HG03066 (cell line): ENCODE data around the gene ITGA7.

Experiments used
- ATAC-seq: cut with Tn5 transposase; IDR thresholded peaks from one replicate; pipeline ENCODE4 v1.9.1; 2021; ENCODE audit warnings: low read depth; ENCODE audit not compliant: unreplicated experiment

Gene ITGA7

GRCh38 chr12:55734595-55734994, 26.9 kb upstream of the ITGA7 start:
- ATAC-seq, result no peak

- ATAC-seq, result no peak
Observed at GRCh38 chr12:55733858-55734257, 26.2 kb upstream of the ITGA7 start.

- ATAC-seq, result no peak
Observed at GRCh38 chr12:55733021-55733555, 25.4 kb upstream of the ITGA7 start.

GRCh38 chr12:55732288-55732687, 24.6 kb upstream of the ITGA7 start:
- no peak for ATAC-seq

GRCh38 chr12:55729819-55730818, 22.4 kb upstream of the ITGA7 start:
- peak; percentile 40 for ATAC-seq

- peak; percentile 64 for ATAC-seq
Observed at GRCh38 chr12:55728939-55729818, 21.5 kb upstream of the ITGA7 start, which contains the start of gene CD63. CD63 (minus strand) TSS chr12:55729009; CDS start chr12:55728341, 668 bp downstream.

GRCh38 chr12:55728186-55728938, 20.7 kb upstream of the ITGA7 start:
- peak; percentile 15 for ATAC-seq

GRCh38 chr12:55727643-55728185, 20.0 kb upstream of the ITGA7 start:
- no peak for ATAC-seq

- no peak for ATAC-seq
Observed at GRCh38 chr12:55726971-55727370, 19.3 kb upstream of the ITGA7 start.

GRCh38 chr12:55725556-55725955, 17.9 kb upstream of the ITGA7 start:
- no peak for ATAC-seq

GRCh38 chr12:55724940-55725309, 17.2 kb upstream of the ITGA7 start:
- ATAC-seq, result no peak

- no peak for ATAC-seq
Observed at GRCh38 chr12:55724226-55724939, 16.7 kb upstream of the ITGA7 start.

- ATAC-seq, result no peak
Observed at GRCh38 chr12:55723516-55724225, 16.0 kb upstream of the ITGA7 start.

- ATAC-seq, result no peak
Observed at GRCh38 chr12:55722948-55723347, 15.2 kb upstream of the ITGA7 start.

- ATAC-seq, result no peak
Observed at GRCh38 chr12:55721601-55722213, 14.0 kb upstream of the ITGA7 start.

- no peak for ATAC-seq
Observed at GRCh38 chr12:55720894-55721444, 13.3 kb upstream of the ITGA7 start.

- no peak for ATAC-seq
Observed at GRCh38 chr12:55720071-55720564, 12.4 kb upstream of the ITGA7 start, which contains the start of gene RDH5. RDH5 (plus strand) TSS chr12:55720393; CDS start chr12:55721185, 792 bp downstream.

- ATAC-seq, result no peak
Observed at GRCh38 chr12:55719371-55719770, 11.7 kb upstream of the ITGA7 start.
